CD8-positive, alpha-beta memory T cell (primary cell): Measurements from ENCODE around the gene TMEM131L. TPM values are rescaled to one million over a fixed set of nuclear protein-coding genes. Genes with fewer than 3 reads are reported as not detected.
"Not testable (repeated sequence)": the region's sequence is repeated elsewhere in the genome, so short reads cannot be mapped to it uniquely, and the experiment has no call there.

Source experiments
- CTCF ChIA-PET: fragments of 350-600 bp; sonication (Branson Sonifier 250); formaldehyde crosslinking; loops from one replicate; lab custom pipeline; 2021; ENCODE audit warnings: antibody characterized with exemption; lab: Charles Lee
- POLR2A ChIA-PET: fragments of 350-600 bp; sonication (Branson Sonifier 250); formaldehyde crosslinking; loops from one replicate; lab custom pipeline; 2021; ENCODE audit warnings: antibody characterized with exemption; lab: Charles Lee
- DNase-seq, 5 donors: peaks; one replicate each; pipeline versions ENCODE4 v3.0.0 to v3.0.0-alpha.2; 2020 to 2022; ENCODE audit warnings: mixed read lengths in 1 of 5
- H3K27ac ChIP-seq: one replicate; pipeline ENCODE4 v1.7.0; 2013; ENCODE audit warnings: low read depth, mild to moderate bottlenecking, low read length, moderate library complexity
- H3K27me3 ChIP-seq: 2 replicates; pipeline ENCODE4 v1.7.0; 2013; ENCODE audit warnings: low read length, mild to moderate bottlenecking; ENCODE audit not compliant: insufficient read depth, poor library complexity, severe bottlenecking
- H3K36me3 ChIP-seq: 2 replicates; pipeline ENCODE4 v1.7.0; 2013; ENCODE audit warnings: mild to moderate bottlenecking, low read length, moderate library complexity; ENCODE audit not compliant: insufficient read depth
- H3K4me1 ChIP-seq: 2 replicates; pipeline ENCODE4 v1.7.0; 2013; ENCODE audit warnings: mild to moderate bottlenecking, low read length, moderate library complexity; ENCODE audit not compliant: insufficient read depth
- H3K4me3 ChIP-seq: 2 replicates; pipeline ENCODE4 v1.7.0; 2013; ENCODE audit warnings: mild to moderate bottlenecking, low read length
- H3K9me3 ChIP-seq: 2 replicates; pipeline ENCODE4 v1.7.0; 2013; ENCODE audit warnings: mild to moderate bottlenecking, low read length
- H3K27ac Mint-ChIP-seq, 8 donors: one replicate each; pipeline ENCODE4 v1.8.0; 2020 to 2021; ENCODE audit warnings: mixed read lengths in 8 of 8, mild to moderate bottlenecking in 6 of 8, inconsistent platforms in 3 of 8, moderate library complexity in 3 of 8
- H3K27me3 Mint-ChIP-seq, 2 donors: one replicate each; pipeline ENCODE4 v1.8.0; 2020 to 2021; ENCODE audit warnings: mixed read lengths in 2 of 2, mild to moderate bottlenecking in 1 of 2, moderate library complexity in 1 of 2
- H3K36me3 Mint-ChIP-seq, 3 donors: one replicate each; pipeline ENCODE4 v1.8.0; 2020 to 2021; ENCODE audit warnings: mixed read lengths in 3 of 3, inconsistent platforms in 1 of 3, mild to moderate bottlenecking in 1 of 3
- H3K4me1 Mint-ChIP-seq, 3 donors: one replicate each; pipeline ENCODE4 v1.8.0; 2020 to 2021; ENCODE audit warnings: mixed read lengths in 3 of 3, inconsistent platforms in 1 of 3, mild to moderate bottlenecking in 1 of 3
- H3K4me3 Mint-ChIP-seq, 7 donors: one replicate each; pipeline ENCODE4 v1.8.0; 2020 to 2021; ENCODE audit warnings: mixed read lengths in 7 of 7, mild to moderate bottlenecking in 6 of 7, moderate library complexity in 4 of 7, inconsistent platforms in 2 of 7
- H3K9me3 Mint-ChIP-seq, 5 donors: one replicate each; pipeline ENCODE4 v1.8.0; 2020 to 2022; ENCODE audit warnings: mixed read lengths in 5 of 5, mild to moderate bottlenecking in 3 of 5, moderate library complexity in 2 of 5, inconsistent platforms in 1 of 5
- polyA plus RNA-seq: library from polyadenylated mRNA; unstranded; fragments of 300-500 nt; fragmentation: Illumina TruSeq; gene quantifications from one replicate; pipeline ENCODE4 v1.2.3, GENCODE V29; 2021
- total RNA-seq, 2 experiments: library from RNA; stranded (reverse); gene quantifications; one replicate each; pipeline ENCODE4 v1.2.3, GENCODE V29; 2021

TMEM131L gene
- total and polyA plus RNA-seq, 3 experiments from 2014 or later = 28.1 to 29.6 (median 28.6) TPM

DNA sequence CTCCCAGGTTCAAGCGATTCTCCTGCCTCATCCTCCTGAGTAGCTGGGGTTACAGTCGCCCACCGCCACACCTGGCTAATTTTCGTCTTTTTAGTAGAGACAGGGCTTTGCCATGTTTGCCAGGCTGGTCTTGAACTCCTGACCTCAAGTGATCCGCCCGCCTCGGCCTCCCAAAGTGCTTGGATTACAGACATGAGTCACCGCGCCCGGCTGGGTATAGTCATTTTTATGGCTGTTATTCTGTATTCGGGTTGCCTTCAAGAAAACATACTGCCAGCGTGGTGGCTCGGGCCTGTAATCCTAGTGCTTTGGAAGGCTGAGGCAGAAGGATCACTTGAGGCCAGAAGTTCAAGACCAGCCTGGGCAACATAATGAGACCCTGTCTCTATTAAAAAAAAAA lies 15.0 kb upstream of the TMEM131L start:
- H3K27me3 ChIP-seq, H3K27ac Mint-ChIP-seq, DNase-seq, CTCF ChIA-PET, POLR2A ChIA-PET, H3K27me3 Mint-ChIP-seq, H3K4me3 ChIP-seq, H3K27ac ChIP-seq, H3K4me3 Mint-ChIP-seq, H3K9me3 Mint-ChIP-seq, H3K36me3 ChIP-seq, H3K36me3 Mint-ChIP-seq, H3K9me3 ChIP-seq: not testable (repeated sequence)
- H3K4me1 ChIP-seq = peaks cover 18% of the 10 kb centered on the region
- H3K4me1 Mint-ChIP-seq = peaks cover 15% of the 10 kb centered on the region in 3 donors

DNA sequence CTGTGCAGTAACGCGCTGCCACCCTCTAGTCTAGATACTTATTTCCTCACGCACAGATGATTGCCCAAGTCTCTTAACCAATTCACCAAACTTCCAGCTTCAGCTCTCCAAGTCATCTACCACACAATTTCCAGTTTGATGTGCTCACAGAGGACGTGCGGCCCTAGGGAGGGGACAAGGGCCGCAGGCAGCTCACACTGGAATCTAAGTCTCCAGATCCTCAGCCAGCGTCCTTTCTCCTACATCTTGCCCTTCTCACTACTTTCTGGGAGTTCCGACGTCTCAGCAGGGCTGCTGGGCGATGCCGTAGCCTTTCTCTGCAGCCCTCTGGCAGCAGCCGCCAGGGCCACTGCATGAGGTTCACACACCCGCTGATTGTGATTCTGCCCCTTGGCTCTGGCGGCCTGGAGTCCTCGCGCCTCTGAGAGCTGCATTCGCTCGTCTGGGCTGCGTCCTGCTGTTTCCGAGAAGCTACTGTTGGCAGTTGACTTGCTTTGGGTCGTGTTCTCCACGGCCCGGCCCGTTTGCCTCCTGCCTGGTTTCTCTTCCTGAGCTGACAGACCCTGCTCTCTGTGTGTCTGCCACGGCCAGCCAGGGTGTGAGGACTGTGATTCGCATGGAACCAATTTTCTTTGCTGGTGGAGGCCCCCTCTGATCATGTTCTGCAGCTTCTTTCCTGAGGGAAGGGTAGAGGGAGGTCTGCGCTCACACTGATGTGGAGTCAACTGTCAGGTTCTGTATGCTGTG lies 14.1 kb upstream of the TMEM131L start:
- H3K27ac Mint-ChIP-seq = peak overlapping the region in 1 of 8 donors; percentile 57
- H3K36me3 ChIP-seq = no peaks in the 10 kb centered on the region
- H3K4me1 Mint-ChIP-seq = peaks cover 15% of the 10 kb centered on the region in 3 donors
- H3K27ac ChIP-seq = no peak overlapping the region
- no peaks in the 10 kb centered on the region for H3K9me3 Mint-ChIP-seq
- ChIA-PET CTCF (interaction anchor here (1.0 kb wide), 2 partner anchors 13 to 16 kb away, joined by 3 to 4 read pairs; no protein-coding TSS in a partner anchor), POLR2A (no interaction called here)
- H3K4me1 ChIP-seq = peaks cover 18% of the 10 kb centered on the region
- DNase-seq = no peak
- peak overlapping the region in 1 of 7 donors; percentile 55 for H3K4me3 Mint-ChIP-seq
- H3K9me3 ChIP-seq = no peaks in the 10 kb centered on the region
- H3K27me3 ChIP-seq = no peaks in the 10 kb centered on the region
- no peaks in the 10 kb centered on the region for H3K36me3 Mint-ChIP-seq
- H3K27me3 Mint-ChIP-seq = no peaks in the 10 kb centered on the region
- H3K4me3 ChIP-seq = no peak overlapping the region

DNA sequence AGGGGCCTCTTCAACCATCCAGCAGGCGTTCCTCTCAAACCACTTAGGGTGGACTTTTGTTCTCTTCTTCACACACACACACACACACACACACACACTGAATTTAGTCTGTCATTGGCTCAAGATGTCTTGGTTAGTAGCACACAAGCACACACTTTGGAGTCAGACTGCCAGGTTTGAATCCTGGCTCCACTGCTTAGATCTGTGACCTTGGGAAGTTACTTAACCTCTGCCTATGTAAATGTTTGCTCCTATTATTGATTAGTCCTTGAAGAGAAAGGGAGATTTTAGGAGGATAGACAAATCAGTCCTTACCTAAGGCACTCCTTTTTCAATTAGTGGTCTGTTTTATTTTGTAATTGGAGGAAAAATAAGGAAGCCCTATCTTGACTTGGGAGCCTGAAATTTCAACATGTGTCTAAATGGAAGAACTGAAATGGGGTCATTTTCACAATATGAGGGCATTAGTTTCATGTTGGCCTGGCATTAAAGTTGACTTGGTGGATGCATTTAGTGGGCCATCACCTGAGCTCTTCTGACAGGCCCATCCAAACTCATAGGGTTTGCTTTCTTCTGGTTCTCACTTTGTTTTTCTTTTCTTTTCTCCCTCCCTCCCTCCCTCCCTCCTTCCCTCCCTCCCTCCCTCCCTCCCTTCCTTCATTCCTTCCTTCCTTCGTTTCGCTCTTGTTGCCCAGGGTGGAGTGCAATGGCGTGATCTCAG lies 13.3 kb upstream of the TMEM131L start:
- ChIA-PET CTCF (interaction anchor here (1.0 kb wide), 2 partner anchors 12 to 15 kb away, joined by 3 to 4 read pairs; no protein-coding TSS in a partner anchor), POLR2A (no interaction called here)
- peak overlapping the region in 1 of 7 donors; percentile 57 for H3K4me3 Mint-ChIP-seq
- Histone ChIP-seq H3K36me3 (no peaks in the 10 kb centered on the region), H3K4me1 (peaks cover 18% of the 10 kb centered on the region), H3K27ac (no peak overlapping the region), H3K27me3 (no peaks in the 10 kb centered on the region), H3K9me3 (no peaks in the 10 kb centered on the region), H3K4me3 (no peak overlapping the region)
- no peaks in the 10 kb centered on the region for H3K9me3 Mint-ChIP-seq
- DNase-seq = no peak
- no peaks in the 10 kb centered on the region for H3K27me3 Mint-ChIP-seq
- no peak overlapping the region for H3K27ac Mint-ChIP-seq
- peaks cover 15% of the 10 kb centered on the region in 3 donors for H3K4me1 Mint-ChIP-seq
- H3K36me3 Mint-ChIP-seq = no peaks in the 10 kb centered on the region

DNA sequence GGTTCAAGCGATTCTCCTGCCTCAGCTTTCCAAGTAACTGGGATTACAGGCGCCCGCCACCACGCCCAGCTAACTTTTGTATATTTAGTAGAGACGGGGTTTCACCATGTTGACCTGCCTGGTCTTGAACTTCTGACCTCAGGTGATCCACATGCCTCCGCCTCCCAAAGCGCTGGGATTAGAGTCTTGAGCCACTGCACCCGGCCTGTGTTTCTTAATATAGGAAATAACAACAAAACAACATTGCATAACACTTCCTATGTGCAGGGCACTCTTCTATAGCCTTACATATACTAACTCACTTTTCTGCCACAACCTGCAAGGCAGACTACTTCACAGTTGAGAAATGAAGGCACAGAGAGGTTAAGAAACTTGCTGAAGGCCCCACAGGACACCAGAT lies 12.8 kb upstream of the TMEM131L start:
- ChIA-PET POLR2A (interaction anchor here (0.6 kb wide), 1 partner anchor 12 kb away, joined by 5 read pairs; no protein-coding TSS in a partner anchor), CTCF (no interaction called here)
- no peaks in the 10 kb centered on the region for H3K27me3 ChIP-seq
- H3K4me3 ChIP-seq = no peak overlapping the region
- no peaks in the 10 kb centered on the region for H3K9me3 Mint-ChIP-seq
- H3K4me3 Mint-ChIP-seq = peak overlapping the region in 1 of 7 donors; percentile 57
- peaks cover 18% of the 10 kb centered on the region for H3K4me1 ChIP-seq
- no peak overlapping the region for H3K27ac ChIP-seq
- H3K9me3 ChIP-seq = no peaks in the 10 kb centered on the region
- no peaks in the 10 kb centered on the region for H3K36me3 ChIP-seq
- no peaks in the 10 kb centered on the region for H3K27me3 Mint-ChIP-seq
- peaks cover 15% of the 10 kb centered on the region in 3 donors for H3K4me1 Mint-ChIP-seq
- no peak overlapping the region for H3K27ac Mint-ChIP-seq
- DNase-seq = no peak
- no peaks in the 10 kb centered on the region for H3K36me3 Mint-ChIP-seq

DNA sequence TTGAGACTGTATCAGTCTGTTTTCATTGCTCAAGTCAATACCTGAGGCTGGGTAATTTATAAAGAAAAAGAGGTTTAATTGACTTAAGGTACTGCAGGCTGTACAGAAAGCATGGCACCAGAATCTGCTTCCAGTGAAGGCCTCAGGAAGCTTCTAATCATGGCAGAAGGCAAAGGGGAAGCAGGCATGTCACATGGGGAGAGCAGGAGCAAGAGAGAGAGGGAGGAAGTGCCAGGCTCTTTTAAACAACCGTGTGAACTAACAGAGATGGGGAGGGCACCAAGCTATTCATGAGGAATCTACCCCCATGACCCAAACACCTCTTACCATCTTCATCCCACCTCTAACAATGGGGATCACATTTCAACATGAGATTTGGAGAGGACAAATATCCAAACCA lies 7.2 kb upstream of the TMEM131L start:
- Histone ChIP-seq H3K36me3 (no peaks in the 10 kb centered on the region), H3K27ac (no peak overlapping the region), H3K4me1 (no peaks in the 10 kb centered on the region), H3K4me3 (no peak overlapping the region), H3K9me3 (no peaks in the 10 kb centered on the region), H3K27me3 (no peaks in the 10 kb centered on the region)
- Mint-ChIP-seq H3K4me1 (no peaks in the 10 kb centered on the region), H3K27ac (no peak overlapping the region), H3K27me3 (no peaks in the 10 kb centered on the region), H3K36me3 (no peaks in the 10 kb centered on the region), H3K9me3 (no peaks in the 10 kb centered on the region), H3K4me3 (no peak overlapping the region)
- no peak for DNase-seq
- ChIA-PET CTCF (interaction anchor here (0.6 kb wide), 1 partner anchor 9 kb away, joined by 3 read pairs; no protein-coding TSS in a partner anchor), POLR2A (no interaction called here)

DNA sequence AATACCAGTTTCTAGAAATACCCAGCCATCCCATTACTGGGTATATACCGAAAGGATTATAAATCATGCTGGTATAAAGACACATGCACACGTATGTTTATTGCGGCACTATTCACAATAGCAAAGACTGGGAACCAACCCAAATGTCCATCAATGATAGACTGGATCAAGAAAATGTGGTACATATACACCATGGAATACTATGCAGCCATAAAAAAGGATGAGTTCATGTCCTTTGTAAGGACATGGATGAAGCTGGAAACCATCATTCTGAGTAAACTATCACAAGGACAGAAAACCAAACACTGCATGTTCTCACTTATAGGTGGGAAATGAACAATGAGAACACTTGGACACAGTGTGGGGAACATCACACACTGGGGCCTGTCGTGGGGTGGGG lies 4.6 kb upstream of the TMEM131L start:
- DNase-seq, H3K36me3 ChIP-seq, H3K27ac ChIP-seq, H3K27me3 ChIP-seq, H3K27me3 Mint-ChIP-seq, H3K4me3 ChIP-seq, H3K9me3 ChIP-seq, H3K27ac Mint-ChIP-seq, CTCF ChIA-PET, H3K36me3 Mint-ChIP-seq, H3K9me3 Mint-ChIP-seq, POLR2A ChIA-PET: not testable (repeated sequence)
- peaks cover 10% of the 10 kb centered on the region for H3K4me1 ChIP-seq
- Mint-ChIP-seq H3K4me3 (peak overlapping the region in 1 of 7 donors; percentile 30), H3K4me1 (peaks cover 11 to 15% (median 12%) of the 10 kb centered on the region in 3 donors)

DNA sequence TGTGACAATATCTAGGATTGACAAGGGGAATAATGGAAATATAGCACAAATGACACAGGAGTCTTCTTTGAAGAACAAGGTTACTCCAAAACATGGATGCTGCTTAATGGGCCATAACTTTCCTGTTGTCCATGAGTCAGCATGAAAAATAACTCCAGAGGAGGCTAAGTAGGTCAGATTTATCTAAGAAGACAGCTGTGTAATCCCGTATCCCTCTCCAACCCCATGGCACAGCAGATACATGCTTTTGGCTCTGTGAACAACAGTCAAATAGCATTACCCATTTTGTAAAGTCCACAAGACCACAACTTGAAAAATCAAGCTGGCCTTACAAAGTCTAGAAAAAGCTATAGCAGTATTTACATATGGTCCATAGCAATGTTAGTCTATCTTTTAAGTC lies 2.1 kb upstream of the TMEM131L start:
- H3K27me3 Mint-ChIP-seq = peaks cover 0 to 3% of the 10 kb centered on the region in 2 donors
- H3K4me3 Mint-ChIP-seq = peak overlapping the region in 2 of 7 donors; percentile 32 to 97
- peaks cover 0 to 20% (median 0%) of the 10 kb centered on the region in 3 donors for H3K36me3 Mint-ChIP-seq
- Histone ChIP-seq H3K36me3 (no peaks in the 10 kb centered on the region), H3K4me1 (peaks cover 10% of the 10 kb centered on the region), H3K9me3 (no peaks in the 10 kb centered on the region), H3K27ac (no peak overlapping the region), H3K4me3 (no peak overlapping the region), H3K27me3 (no peaks in the 10 kb centered on the region)
- POLR2A ChIA-PET = no interaction called here
- no peaks in the 10 kb centered on the region for H3K9me3 Mint-ChIP-seq
- peaks cover 23 to 30% (median 27%) of the 10 kb centered on the region in 3 donors for H3K4me1 Mint-ChIP-seq
- peak overlapping the region in 3 of 8 donors; percentile 18 to 95 (median 29) for H3K27ac Mint-ChIP-seq
- DNase-seq = no peak
- CTCF ChIA-PET = interaction anchor here (0.7 to 4.3 kb wide), 4 partner anchors 26 to 110 kb away, joined by 3 to 70 read pairs (median 6); no protein-coding TSS in a partner anchor
